ENCODE data around the gene NTM.

NTM gene

DNA sequence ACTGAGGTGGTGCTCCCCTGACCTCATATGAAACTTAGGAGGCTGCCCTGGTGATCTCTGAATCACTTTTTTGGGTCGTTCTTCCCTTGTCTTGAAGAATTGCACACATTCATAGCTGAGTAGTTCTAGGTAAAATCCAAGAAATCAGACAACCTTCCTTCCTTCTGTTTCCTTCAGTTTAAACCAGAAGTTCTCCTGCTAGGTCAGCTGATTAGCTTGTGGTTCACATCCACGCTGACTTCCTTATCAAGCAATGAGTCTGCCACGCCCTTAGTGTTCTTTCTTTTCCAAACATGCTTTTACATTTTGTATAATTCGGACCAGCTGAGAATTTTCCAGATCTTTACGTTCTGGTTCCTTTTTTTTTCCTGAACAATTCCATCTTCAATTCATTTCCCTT lies 892.8 kb downstream of the NTM start:
- Histone ChIP-seq H3K27me3 (no peaks in the 10 kb centered on the region), H3K4me3 (ENCODE audit: low read depth, low read length) (no peak overlapping the region), H3K4me1 (no peaks in the 10 kb centered on the region), H3K36me3 (no peaks in the 10 kb centered on the region), H3K9me3 (no peaks in the 10 kb centered on the region; the same call in 1 of the 2 replicates)
- TF ChIP-seq, protein P1, sequence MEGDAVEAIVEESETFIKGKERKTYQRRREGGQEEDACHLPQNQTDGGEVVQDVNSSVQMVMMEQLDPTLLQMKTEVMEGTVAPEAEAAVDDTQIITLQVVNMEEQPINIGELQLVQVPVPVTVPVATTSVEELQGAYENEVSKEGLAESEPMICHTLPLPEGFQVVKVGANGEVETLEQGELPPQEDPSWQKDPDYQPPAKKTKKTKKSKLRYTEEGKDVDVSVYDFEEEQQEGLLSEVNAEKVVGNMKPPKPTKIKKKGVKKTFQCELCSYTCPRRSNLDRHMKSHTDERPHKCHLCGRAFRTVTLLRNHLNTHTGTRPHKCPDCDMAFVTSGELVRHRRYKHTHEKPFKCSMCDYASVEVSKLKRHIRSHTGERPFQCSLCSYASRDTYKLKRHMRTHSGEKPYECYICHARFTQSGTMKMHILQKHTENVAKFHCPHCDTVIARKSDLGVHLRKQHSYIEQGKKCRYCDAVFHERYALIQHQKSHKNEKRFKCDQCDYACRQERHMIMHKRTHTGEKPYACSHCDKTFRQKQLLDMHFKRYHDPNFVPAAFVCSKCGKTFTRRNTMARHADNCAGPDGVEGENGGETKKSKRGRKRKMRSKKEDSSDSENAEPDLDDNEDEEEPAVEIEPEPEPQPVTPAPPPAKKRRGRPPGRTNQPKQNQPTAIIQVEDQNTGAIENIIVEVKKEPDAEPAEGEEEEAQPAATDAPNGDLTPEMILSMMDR (IDR thresholded peaks at IDR 0.05; ENCODE audit: low read depth, low read length), result no peak
- DNase-seq, result no peak

DNA sequence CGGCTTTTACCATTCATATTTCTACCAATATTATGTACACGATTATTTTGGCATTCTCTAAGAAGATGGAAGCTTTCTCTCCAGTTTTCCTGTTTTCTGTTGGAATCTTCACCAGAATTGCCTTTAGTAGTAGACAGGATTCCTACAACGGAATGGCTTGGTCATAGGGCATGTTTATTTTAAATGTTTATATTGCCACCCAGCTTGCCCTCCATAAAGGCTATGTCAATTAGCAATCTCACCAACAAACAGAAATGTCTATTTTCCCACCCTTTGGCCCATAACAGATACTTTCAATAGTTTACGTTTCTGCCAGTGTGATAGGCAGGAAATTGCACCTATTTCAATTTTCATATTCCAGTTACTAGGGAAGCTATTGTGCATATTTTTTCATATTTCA lies 893.5 kb downstream of the NTM start:
- H3K27me3 ChIP-seq, result no peaks in the 10 kb centered on the region
- TF ChIP-seq, protein P1 (IDR thresholded peaks at IDR 0.05; ENCODE audit: low read depth, low read length), result no peak
- DNase-seq, result no peak
- H3K9me3 ChIP-seq, result no peaks in the 10 kb centered on the region; the same call in 1 of the 2 replicates
- no peak overlapping the region for H3K4me3 ChIP-seq (ENCODE audit: low read depth, low read length)
- H3K4me1 ChIP-seq, result no peaks in the 10 kb centered on the region
- no peaks in the 10 kb centered on the region for H3K36me3 ChIP-seq

DNA sequence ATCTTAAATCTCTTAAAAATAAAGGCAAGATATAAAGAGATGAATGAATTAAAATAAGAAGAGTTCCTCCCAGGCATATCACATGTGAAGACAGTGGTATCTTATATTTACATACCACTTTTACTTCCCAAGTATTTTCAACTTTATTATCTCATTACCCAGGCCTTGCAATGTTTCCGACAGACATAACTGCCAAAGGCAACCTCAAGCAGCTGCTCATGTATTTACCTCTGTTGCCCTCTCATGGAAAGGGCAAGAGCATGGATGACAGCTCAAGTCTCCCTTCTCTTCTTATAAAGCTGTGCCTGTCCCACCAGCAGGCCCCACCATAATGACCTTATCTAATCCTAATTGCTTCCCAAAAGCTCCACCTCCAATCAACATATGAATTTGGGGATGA lies 894.2 kb downstream of the NTM start:
- H3K36me3 ChIP-seq, result no peaks in the 10 kb centered on the region
- H3K4me3 ChIP-seq (ENCODE audit: low read depth, low read length), result no peak overlapping the region
- H3K27me3 ChIP-seq, result no peaks in the 10 kb centered on the region
- H3K9me3 ChIP-seq, result no peaks in the 10 kb centered on the region; the same call in 1 of the 2 replicates
- TF ChIP-seq, protein P1 (IDR thresholded peaks at IDR 0.05; ENCODE audit: low read depth, low read length), result no peak
- no peaks in the 10 kb centered on the region for H3K4me1 ChIP-seq
- no peak for DNase-seq

DNA sequence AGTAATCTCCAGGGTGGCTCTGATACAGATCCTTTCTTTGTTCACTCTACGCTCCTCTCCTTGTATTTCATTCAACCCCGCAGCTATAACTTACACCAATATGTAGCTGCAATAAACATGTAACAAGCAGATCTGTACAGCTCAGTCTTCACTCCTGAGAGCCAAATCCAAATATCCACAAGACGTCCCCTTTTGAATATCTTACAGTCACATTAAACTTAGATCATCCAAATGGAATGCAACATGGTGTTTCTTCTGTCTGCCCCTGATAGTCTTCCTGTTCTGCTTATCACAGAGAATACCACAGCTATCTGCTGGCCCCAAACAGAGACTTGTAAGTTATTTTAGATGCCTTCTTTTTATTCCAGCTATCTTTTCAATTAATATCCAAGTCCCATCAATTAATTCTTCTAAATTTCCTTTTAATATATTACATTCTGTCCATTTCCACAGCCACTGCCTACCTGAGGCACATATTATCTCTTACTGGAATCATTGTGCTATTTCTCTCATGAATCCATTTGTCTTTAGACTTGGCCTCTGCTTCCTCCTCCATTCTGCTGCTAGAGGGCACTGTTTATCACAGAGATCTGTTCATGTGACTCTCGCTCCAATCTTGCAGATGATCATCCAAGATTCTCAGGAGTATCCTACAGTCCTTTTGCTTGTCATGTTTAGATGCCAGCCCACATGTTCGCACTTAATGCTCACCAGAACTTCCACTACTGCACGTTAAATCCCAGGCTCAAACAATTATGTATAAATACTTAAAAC lies 908.6 kb downstream of the NTM start:
- Histone ChIP-seq H3K9me3 (no peaks in the 10 kb centered on the region), H3K4me3 (ENCODE audit: low read depth, low read length) (no peak overlapping the region), H3K27me3 (no peaks in the 10 kb centered on the region), H3K36me3 (no peaks in the 10 kb centered on the region), H3K4me1 (no peaks in the 10 kb centered on the region)
- TF ChIP-seq, protein P1 (IDR thresholded peaks at IDR 0.05; ENCODE audit: low read depth, low read length), result no peak
- DNase-seq, result no peak

DNA sequence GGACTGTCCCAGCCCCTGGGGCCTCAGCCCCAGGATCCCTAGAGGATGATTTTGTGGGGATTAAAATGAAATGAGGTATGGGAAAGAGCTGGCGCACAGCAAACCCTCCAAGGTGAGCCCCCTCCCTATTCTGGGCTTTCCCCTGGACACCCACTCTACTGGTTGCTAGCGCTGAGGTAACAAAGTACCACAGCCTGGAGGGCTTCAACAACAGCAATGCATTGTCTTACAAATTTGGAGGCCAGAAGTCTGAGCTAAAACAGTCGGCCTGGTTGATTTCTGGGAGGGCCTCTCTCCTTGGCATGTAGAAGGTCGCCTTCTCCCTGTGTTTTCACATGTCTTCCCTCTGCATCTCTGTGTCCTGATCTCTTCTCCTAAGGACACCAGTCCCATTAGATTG lies 913.6 kb downstream of the NTM start:
- no peak for DNase-seq
- TF ChIP-seq, protein P1 (IDR thresholded peaks at IDR 0.05; ENCODE audit: low read depth, low read length), result no peak
- H3K4me1 ChIP-seq, result no peaks in the 10 kb centered on the region
- no peak overlapping the region for H3K4me3 ChIP-seq (ENCODE audit: low read depth, low read length)
- no peaks in the 10 kb centered on the region for H3K36me3 ChIP-seq
- no peaks in the 10 kb centered on the region; the same call in 1 of the 2 replicates for H3K9me3 ChIP-seq
- H3K27me3 ChIP-seq, result no peaks in the 10 kb centered on the region

DNA sequence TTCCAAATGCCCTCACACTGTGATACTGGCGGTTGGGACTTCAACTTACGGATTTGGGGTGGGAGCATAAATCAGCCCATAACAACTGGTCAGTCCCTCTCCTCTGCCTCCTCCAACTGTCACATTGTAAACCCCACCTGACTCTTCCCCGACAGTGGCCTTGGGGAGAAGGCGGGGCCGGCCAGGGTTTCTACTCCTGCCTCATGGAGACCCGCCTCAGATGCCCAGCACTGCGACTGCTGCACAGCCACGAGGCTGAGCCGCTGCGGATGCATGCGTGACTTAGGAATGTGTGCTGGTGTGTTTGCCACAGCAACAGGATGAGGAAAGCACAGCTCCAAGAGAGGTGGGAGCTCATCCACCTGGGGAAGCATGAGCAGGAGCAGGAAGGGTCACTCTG lies 914.2 kb downstream of the NTM start:
- Histone ChIP-seq H3K36me3 (no peaks in the 10 kb centered on the region), H3K27me3 (no peaks in the 10 kb centered on the region), H3K9me3 (no peaks in the 10 kb centered on the region; the same call in 1 of the 2 replicates), H3K4me3 (ENCODE audit: low read depth, low read length) (no peak overlapping the region), H3K4me1 (no peaks in the 10 kb centered on the region)
- DNase-seq, result no peak
- TF ChIP-seq, protein P1 (IDR thresholded peaks at IDR 0.05; ENCODE audit: low read depth, low read length), result no peak

Measured in BE2C (cell line).